NK-92 treated with Interleukin-12 subunit alpha and Interleukin-12 subunit beta, amount 100 ng/mL, for 24 hours (cell line): Measurements from ENCODE around the gene ADAMTS3.

ENCODE experiments used
- DNase-seq: peaks from one replicate; lab custom pipeline; 2025; lab: John Stamatoyannopoulos, UW

The ADAMTS3 gene

DNA sequence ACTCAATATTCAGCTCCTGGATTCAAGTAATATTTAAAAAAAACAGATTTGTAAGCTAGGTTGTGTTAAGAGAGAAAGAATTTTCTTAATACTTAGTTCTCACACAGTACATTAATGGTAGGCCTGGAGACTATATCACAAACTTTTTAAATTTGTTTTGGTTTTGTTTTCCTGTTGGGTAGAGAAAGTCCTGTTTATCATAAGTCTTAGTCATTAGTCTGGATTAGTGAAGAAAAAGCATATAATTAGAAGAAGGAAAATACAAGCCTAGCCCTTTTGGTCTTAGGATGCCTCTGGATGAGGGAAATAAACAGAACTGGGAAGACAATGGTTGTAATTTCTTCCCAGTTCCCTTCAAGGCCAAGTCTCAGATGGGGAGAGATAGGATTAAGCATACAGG lies 163.6 kb downstream of the ADAMTS3 start:
- DNase-seq, result no peak

DNA sequence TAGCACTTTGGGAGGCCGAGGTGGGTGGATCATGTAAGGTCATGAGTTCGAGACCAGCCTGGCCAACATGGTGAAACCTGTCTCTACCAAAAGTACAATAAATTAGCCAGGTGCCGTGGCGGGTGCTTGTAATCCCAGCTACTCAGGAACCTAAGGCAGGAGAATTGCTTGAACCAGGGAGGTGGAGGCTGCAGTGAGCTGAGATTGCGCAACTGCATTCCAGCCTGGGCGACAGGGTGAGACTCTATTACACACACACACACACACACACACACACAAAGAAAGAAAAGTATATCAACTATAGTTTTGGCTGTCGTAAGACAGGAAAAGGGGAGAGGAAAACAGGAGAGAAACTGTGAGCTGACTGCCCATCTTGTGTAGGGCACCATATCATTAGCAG lies 171.7 kb downstream of the ADAMTS3 start:
- DNase-seq, result no peak

- DNase-seq, result no peak
Observed at GRCh38 chr4:72394012-72394663, 174.9 kb downstream of the ADAMTS3 start.

GRCh38 chr4:72391281-72391680 lies 177.7 kb downstream of the ADAMTS3 start:
- DNase-seq, result no peak

DNA sequence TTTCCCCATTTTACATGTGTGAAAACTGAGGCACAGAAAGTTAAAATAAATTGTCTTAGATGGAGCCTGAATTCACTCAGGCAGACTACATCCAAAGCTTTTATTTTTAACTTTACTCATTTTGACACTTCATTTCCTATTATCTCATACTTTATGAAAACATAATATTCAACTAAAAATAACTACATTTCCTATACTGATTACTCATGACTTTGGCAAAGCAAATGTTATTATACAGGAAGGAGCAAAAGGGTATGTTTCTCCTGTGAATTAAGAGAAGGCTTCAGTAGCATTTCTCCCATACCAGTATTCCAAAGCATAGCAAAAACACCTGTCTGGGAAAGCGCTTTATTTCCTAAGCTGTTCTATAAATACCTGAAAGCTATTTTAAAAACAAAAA lies 178.6 kb downstream of the ADAMTS3 start:
- no peak for DNase-seq

GRCh38 chr4:72388521-72388920 lies 180.5 kb downstream of the ADAMTS3 start:
- no peak for DNase-seq

GRCh38 chr4:72387959-72388358 lies 181.1 kb downstream of the ADAMTS3 start:
- DNase-seq, result no peak

DNA sequence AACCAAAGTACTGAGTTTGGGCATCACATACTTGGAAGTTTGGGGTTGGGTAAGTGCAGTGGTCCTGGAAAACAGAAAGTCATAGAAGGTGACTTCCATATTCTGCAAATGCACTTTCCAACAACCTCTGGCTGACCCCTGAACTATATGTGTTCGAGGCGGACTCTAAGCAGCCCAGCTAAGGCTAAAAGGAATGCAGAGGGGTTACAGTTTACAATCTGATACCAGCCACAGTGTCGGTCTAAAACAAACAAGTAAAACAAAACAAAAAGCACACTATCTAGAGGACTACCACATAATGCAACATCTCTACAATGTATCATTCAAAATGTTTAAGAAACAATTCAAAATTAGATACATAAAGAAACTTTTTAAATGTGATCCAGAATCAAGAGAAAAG lies 185.6 kb downstream of the ADAMTS3 start:
- DNase-seq, result no peak

DNA sequence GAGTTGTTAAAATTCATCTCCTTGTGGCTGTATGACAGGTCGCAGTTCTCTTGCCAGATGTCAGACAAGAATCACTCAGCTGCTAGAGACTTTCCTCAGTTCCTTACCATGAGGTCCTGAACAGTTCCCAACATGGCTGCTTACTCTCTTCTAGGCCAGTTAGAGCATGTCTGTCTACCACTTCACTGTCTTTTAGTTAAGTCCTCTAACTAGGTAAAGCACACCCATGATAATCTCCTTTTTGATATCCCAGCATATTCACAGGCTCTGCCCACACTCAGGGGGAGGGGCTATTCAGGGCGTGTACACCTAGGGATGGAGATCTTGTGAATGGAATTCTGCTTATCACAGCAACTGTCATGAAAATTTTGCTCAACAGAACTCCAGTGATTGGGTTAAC lies 190.1 kb downstream of the ADAMTS3 start:
- no peak for DNase-seq

DNA sequence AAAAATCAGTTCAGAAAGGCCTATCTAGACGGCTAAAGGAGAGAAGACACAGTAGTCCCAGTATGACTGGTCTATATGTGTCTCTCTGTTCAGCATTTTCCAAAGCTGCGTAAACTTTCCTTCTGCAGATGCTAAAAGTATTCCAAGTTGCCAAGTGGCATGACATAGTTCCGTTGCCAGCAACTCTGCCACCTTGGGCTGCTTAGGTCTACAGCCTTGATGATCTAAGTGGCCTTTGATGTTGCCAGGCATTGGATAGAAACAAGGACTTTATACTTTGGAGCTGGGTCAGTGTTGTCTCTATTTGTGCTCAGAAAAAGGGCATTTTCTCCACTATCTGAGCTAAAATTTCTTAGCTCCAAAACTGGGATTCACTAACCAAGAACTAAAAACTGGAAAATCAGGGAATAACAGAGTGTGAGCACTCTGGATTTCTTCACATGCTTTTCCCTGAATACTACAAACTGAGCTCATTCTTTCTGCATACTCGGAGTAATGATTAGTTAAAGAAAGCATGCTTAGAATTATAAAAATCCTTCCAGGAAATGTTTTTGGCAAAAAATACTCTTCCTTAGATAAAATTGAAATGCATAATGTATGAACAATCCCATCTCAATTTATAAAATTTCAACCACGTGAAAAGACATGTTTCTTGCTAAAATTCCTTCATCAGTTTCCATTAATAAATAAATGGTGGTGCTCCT lies 191.4 kb downstream of the ADAMTS3 start:
- DNase-seq, result no peak

DNA sequence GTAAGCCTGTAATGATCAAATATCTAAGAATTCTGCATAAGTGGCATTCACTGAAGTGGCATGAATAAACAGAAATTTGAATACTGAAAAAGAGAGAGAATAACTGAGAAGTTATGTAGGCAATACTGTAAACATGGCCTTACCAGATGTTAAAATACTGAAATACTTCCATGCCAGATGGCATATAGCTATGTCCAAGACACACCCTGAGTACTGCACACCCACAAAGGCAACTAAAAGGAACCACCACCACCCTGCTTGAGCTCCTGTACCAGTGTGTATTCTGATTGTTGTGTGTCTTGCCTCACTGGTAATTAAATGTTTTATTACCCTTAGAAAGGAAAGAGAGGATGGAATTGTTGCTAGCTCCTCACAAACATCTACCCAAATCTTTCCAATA lies 192.1 kb downstream of the ADAMTS3 start:
- DNase-seq, result no peak

DNA sequence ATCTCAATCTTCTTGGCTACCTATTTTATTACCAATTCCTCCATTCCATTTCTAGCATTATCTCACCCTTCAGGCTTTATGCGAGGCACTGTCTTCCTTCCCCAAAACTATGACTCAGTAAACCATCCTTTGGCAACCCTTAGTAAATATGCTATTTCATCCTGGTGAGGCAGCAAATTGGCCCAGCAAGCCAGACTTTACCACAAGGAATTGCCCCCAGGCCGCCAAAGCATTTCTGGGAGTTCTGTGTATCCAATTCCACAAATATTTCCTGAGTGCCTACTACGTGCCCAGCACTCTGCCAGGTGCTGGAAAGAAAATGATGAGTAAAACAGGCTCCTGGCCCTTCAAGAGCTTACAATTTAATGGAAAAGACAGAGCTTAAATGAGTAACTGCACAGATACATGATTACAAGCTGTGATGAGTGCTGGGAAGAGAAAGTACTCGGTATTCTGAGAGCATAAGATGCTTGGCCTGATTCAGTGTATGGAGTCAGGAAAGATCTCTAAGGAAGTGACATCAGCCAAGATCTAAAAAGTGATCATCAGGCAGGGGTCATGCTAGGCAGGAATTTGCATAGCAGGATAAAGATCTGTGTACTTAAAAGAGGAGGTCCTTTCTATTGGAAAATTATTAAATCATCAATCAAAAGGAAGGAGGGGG lies 193.8 kb downstream of the ADAMTS3 start:
- DNase-seq, result no peak

DNA sequence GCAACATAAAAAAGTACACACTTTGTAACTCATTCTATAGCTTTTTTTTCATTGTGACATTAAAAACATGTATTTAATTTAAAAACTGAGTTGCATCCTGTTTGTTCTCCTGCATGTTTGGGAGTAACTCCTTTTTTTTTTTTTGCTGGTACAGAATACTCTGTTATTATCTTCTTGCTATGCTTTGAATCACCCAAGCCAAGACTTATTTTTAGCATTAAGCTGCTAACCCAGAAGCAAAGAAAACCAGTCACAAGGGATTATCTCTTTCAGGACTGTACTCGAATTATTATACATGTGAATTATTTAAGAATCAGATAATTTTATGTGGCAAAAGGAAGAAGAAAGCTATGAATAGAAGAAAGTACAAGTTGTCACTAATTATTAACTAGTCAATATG lies 194.9 kb downstream of the ADAMTS3 start:
- DNase-seq, result no peak

DNA sequence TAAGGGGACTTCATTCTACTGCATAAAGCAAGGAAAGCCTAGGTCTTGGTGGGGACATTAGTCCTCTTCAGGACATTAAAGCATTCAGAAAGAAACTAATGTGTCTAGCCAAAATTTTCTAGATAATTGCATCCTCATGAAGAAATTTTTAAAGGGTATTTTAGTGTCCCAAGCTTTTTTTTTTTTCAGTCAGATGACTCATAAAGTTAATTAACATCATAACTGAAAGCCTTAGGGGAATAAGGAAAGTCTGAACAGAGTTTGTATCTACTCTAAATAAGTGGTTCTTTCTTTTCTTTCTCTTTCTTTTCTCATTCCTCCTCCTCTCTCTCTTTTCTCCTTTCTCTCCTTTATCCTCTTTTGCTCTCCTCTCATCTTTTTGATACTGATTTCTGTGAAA lies 202.4 kb downstream of the ADAMTS3 start:
- DNase-seq, result no peak

DNA sequence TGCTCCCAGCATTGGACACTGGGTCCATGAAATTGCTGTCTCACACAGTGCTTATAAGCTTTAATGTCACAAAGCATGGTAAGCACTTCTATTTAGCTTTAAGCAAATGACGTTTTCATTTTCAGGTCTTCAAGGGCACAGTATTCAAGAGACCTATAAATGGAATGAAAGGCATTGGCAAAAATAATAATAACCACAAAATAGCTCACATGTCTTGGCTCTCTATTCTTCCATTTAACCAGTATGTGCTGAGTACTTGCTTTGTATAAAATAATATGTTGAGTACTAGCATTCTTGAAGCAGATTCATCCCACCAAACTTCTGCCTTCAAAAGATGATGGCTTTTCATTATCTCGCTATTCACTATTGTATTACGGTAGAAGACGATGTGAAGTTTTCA lies 203.0 kb downstream of the ADAMTS3 start:
- DNase-seq, result no peak

DNA sequence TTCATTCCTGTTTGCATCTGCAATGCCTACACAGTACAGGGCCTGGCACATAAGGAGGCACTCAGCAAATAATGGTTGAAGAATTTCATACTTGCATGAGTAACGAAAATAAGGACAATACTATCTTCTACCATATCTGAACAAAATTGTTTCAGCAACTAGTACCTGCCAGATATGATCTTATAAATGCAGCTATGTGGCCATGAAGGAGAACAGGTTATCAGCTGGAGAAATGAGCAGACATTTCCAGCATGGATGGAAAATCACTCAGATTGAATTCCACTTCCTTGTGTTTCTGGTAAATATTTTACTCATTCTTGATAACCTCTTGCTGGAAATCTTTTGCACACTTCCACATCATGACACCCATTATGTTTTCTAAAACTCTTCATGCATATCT lies 204.0 kb downstream of the ADAMTS3 start:
- DNase-seq, result no peak

DNA sequence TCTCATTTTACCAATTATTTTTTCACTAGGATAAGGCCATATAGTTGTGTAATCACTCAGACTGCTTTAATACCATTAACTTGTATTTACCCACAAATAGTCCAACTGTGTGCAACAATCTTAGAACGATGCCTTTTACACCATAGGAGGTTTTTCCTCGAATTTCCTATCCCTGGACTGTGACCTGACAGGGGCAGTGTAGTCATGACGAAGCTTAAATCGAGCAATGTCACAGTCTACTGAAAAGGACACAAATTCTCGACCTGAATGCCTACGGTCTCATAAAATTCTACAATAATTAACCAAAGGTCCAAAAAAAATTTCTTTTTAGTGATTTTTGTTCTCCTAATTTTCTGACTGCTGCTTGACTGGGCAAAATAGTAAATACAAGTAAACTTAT lies 208.9 kb downstream of the ADAMTS3 start:
- no peak for DNase-seq

DNA sequence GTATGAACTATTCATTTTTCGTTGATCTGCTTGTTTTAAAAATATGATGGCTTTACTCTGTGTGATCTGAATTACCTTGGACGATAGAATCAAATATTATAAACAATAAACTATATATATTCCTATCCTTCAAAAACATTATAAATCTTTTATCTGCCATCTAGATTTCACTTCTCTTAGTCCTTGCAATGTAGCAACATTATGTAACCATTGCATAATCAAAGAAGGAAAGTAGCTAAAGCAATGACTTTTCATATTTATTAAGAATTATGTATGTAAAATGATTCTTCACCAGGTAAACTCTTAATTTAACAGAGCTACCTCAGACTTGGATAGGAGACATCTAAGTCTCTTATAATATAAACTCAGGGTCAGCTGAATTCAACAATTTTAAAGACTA lies 210.5 kb downstream of the ADAMTS3 start:
- no peak for DNase-seq

- no peak for DNase-seq
Observed at GRCh38 chr4:72357908-72358307, 211.1 kb downstream of the ADAMTS3 start.

DNA sequence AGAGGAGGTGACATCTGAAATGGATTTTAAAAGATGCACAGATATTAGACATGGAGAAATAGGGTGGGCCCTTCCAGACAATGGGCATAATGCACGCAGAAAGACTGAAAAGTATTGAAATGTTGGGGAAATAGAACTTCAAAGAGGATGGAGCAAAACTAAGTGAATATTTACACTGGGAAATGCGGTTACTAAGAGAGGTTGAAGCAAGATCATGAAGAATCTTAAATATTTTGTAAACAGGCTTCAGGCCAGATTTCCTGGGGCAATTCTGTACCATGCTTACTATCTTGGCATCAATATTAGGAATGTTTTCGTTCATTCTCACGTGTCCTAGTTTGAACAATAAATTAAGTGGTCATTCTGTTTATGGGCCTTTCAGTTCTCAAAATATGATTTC lies 216.3 kb downstream of the ADAMTS3 start:
- no peak for DNase-seq

DNA sequence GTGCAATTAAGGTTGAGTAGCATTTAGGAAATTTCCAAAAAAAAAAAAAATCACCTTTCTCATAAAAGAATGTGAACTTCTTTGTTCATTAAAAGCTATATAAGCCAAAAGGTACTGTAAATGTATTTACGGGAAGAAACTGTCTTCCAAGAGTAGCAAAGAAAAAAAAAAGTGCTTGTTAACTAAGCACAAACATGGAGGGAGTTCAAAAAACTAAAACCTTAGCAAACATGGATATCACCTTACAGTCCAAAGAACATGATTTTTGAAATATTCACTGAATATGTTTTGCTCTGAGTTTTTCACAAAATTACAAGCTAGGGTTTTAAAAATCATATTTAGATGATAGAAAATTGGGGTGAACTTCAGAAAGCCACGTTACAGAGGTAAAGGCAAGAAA lies 217.5 kb downstream of the ADAMTS3 start:
- DNase-seq, result no peak

DNA sequence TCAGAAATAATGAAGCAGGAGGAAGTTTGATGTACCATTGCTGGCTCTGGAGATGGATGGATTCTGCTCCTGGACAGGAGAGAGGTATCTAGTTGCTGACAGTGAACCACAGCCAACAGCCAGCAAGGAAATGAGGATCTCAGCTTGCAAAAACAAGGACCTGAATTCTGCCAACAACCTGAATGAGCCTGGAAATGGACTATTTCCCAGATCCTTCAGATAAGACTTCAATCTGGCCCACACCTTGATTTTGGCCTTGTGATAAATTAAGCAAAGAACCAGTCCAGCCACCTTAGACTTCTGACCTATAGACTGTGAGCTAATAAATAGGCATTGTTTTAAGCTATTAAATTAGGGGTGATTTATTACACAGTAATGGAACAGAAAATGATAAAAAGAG lies 220.3 kb downstream of the ADAMTS3 start:
- DNase-seq, result no peak

DNA sequence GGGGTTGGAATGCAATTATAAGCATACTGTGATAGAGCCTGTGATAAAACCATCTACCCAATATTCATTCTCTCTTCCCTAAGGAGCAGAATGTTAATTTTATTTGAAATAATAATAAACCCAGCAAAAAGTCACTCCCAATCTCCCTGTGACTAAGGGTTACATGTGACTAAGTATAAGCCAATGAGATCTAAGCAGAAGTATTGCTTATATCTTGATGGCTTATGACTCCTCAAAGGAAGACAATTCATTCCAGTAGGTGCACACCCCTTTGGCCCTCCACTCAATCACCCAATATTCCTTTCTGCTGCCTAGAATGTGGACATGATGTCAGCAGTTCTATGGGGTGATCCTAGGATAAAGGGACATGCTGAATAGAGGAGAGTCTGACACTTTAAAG lies 224.6 kb downstream of the ADAMTS3 start:
- DNase-seq, result no peak

DNA sequence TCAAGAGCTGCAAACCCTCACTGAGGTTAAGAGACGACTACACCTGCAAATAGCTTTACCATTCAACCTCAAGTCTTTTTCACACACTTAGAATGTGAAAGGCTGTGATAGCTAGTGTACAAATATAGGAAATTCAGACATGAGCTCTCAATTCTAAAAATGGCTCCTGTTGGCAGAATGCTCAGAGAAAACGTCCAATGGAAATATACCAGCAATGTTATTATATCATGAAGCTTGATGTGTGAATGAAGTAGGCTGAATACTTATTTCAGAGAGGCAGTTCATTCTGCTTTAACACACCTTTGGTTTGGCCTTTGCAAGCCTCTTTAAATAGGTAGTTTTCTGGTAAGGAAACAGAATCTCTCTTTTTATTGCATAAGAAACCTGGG lies 227.6 kb downstream of the ADAMTS3 start:
- no peak for DNase-seq
